IPS DF 19.7 (cell line): ENCODE data around the gene TSHZ2.
"Not testable (repeated sequence)": the region's sequence is repeated elsewhere in the genome, so short reads cannot be mapped to it uniquely, and the experiment has no call there.

Experiments
- DNase-seq: peaks from one replicate; pipeline ENCODE4 v3.0.0-alpha.2; 2013; ENCODE audit warnings: low read depth, low spot score

Gene TSHZ2

DNA sequence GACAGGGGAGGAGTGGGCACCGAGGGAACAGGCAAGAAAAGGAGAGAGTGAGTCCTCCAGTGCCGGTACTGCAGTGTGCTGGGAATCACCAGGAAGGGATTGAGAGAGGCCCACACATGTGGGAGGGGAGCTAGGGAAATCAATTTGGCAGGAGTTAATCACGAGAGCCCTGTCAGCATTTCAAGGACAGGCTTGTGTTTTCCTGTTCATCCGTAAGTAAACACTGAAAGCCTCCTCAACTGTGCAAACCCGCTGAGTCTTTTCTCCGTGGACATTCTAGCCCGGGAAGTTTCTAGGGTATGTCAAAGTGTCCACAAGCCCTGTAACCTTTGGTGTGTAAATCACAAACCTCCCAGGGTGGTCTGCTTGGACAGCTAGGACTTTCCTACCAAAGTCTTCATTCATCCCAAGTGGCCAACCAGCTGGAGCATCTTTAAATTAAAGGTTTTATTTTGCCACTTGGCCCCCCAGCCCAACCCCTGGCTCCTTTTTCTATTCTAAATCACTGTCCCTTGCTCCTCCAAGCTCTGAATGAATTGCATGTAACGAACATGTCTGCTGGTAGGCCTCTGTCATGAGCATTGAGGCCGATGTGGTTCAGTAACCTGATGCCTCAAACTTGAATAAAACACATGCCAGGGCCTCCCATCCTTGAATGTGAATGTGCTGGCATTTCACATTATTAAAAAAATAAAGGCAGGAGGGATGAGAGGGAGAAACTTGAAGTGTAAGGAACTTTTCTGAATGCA lies 472.4 kb downstream of the TSHZ2 start:
- no peak for DNase-seq

DNA sequence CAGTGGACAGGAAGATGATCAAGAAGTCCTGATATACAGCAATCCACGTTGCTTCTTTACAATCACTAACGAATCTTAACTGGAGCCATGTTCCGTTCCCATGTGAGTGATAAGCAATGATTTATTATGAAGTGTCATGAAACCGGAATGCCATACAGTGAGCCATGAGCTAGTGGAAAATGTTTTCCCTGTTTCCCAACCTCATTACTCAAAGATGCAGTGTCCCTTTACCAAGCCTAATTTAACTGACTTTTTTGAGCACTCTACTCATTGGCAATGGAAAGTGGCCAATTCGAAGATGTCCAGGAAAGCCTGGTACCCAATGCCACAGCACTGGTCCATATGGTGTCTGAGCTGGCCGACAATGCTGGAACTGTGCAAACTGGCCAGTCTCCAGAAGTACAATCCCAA lies 473.2 kb downstream of the TSHZ2 start:
- DNase-seq, result no peak

DNA sequence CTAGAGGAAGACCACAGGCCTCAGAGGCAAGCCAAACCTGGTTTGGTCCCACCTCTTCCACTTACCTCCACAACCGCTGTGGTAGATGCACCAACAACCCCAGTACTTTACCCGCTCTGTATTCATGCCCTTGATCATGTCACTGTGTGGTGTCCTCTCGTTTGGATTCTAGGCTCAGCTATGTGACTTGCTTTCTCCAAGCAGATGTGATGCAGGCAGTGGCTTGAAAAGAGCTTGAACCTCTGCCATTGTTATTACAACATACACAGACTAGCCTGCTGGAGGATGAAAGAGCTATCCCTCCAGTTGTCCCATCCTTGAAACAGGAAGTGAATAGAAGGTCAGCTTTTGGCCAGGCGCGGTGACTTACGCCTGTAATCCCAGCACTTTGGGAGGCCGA lies 473.8 kb downstream of the TSHZ2 start:
- no peak for DNase-seq

DNA sequence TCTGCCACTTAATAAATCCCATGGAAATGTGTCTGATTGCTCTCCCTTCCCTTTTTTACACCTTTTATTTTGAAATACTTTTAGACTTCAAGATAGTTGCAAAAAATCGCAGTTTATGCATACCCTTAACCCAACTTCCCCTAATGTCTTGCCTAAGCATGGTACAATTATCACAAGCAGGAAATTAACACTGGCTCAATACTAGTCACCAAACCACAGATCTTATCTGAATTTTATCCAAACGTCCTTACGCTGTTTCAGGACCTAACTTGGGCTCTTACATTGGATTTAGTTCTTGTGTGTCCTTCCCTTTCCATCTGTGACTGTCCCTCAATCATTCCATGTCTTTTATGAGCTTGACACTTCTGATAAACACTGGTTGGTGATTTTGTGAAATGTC lies 475.2 kb downstream of the TSHZ2 start:
- no peak for DNase-seq

DNA sequence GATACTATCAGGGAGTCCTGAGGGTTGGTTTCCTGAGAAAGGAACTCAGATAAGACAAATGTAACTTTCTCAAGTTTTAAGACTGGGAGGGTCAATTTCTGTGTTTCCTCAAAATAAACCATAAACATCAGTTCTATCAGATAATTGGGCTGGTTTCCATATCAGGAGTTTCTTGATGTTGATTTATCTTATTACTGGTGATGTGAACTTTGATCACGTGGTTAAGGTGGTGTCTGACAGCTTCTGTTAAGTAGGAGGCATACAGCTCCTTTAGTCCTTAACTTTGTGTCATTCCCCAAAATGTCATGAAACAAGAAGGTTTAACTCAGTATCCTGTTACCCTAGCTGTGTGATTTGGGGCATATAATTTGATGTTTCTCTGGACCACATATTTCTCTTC lies 476.3 kb downstream of the TSHZ2 start:
- no peak for DNase-seq

DNA sequence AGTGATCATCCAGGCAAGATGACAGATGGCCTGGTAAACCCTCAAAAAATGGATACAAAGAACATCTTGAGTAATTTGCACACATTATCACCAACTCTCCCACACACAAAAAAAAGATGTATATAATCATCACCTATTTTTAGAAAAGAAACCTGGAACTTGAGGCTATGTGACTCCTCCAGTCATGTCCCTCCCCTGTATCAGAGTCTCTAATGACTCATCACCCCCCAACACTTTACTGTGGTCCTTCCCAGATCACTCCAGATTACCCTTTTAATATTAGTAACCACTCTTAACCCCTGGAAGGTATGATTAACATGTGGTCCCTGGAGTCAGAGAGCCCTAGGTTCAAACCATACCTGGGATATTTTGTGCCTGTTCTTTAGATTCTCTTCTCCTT lies 476.7 kb downstream of the TSHZ2 start:
- no peak for DNase-seq

DNA sequence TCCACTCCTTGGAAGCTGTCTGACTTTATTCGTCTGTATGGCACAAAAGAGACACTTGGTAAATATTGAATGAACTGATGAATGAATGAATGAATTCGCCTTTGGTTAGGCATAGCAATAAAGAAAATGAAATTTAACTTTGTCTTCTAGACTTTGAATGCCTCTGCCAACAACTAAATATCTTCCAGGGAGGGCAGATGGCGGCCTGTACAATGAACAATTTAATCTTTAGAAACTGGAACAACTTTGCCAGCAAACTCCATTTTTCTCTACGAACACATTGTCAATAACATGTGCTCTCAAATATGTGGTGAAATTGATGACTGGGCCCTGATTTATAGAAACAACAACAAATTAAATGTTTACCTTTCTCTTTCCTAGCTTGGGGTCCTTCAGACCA lies 480.9 kb downstream of the TSHZ2 start:
- no peak for DNase-seq

DNA sequence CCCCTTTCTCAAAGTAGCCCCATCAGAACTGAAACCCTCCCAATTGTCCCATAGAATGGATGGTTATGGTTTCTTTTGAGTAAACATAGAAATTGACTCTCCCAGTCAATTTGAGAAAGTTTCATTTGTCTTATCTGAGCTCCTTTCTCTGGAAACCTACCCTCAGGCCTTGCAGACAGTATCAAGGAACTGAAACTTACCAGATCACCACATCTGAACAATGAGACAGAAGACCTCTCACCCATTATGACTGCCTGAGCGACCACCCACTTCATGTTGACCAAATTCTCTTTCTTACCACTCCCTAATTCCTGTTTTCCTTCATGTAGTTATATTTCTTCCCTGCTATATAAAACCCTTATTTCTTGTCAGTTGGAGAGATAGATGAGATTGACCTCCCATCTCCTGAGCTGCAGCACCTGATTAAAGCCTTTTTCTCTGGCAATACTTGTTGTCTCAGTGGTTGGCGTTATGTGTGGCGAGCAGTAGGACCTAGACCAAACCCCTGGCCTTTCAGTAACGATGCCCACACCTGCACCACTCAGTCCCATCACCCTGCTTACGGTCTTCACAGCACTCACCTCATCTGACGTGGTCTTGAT lies 482.6 kb downstream of the TSHZ2 start:
- no peak for DNase-seq

DNA sequence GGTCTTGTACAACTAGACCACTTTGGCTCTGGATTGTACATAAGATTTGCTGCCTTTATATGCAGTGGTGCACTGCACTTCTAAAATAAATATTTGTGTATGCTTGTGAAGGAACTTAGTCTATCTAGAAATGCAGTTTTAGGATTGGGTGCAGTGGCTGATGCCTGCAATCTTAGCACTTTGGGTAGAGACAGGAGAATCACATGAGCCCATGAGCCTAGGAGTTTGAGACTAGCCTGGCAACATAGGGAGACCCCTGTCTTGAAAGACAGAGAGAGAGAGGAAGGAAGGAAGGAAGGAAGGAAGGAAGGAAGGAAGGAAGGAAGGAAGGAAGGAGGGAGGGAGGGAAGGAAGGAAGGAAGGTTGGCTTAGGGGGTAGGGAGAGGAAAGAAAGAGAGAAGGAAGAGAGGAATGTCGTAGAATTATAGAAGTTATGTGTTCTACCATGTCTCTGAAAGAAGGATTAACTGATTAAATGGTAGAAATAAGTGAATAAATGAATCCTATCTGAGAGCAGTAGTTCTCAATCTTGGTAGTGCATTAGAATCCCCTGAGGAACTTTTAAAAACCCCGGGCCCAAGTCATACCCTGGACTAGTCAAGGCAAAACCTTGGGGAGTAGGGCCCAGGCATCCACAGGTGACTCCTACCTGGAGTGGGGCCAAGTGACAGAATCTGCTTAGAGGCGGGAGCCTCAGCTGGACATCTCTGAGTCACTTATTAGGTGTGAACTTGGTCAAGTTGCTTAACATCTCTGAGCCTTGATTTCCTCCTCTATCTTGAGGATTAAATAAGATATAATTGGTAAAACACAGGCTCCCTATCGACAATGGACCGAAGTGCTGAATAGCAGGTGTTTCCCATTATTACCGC lies 491.2 kb downstream of the TSHZ2 start:
- no peak for DNase-seq

DNA sequence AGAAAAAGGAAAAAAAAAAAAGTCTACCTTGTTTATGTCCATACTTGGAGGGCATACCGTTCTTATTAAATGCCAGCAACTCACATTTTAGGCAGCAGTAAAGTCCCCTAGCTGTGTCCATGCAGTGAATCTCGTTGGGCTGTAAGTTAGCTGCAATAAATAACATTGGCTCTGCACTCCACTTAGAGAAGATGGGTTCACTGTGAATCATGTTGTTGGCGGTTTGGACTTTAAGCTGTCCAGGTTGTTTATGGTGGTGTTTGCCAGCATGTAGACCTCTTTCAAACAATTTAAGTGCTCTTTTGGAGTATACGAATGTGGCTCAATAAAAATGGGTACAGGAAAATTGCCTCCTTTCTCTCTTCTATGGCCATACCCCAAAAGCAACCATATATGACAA lies 494.1 kb downstream of the TSHZ2 start:
- DNase-seq, result no peak

DNA sequence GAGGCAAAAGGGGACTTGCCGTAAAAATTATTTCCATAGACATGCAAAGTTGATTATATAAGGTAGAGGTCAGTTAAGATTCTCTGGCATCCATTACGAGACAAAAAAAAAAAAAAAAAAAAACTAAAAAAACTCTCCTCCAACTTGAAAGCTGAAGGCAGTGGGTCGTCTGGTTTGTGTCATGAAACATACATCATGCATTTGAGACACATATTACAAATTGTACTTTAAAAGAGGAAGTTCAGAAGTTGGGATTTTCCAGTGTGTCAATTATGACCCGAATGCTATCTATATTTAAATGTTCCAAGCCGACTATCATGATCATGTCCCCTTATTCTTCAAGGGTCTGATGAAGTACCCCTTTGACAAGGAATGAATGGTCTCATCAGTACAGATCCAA lies 496.4 kb downstream of the TSHZ2 start:
- no peak for DNase-seq

DNA sequence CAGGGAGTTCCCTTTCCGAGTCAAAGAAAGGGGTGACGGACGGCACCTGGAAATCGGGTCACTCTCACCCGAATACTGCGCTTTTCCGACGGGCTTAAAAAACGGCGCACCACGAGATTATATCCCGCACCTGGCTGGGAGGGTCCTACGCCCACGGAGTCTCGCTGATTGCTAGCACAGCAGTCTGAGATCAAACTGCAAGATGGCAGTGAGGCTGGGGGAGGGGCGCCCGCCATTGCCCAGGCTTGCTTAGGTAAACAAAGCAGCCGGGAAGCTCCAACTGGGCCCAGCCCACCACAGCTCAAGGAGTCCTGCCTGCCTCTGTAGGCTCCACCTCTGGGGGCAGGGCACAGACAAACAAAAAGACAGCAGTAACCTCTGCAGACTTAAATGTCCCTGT lies 500.7 kb downstream of the TSHZ2 start:
- not testable (repeated sequence) for DNase-seq

DNA sequence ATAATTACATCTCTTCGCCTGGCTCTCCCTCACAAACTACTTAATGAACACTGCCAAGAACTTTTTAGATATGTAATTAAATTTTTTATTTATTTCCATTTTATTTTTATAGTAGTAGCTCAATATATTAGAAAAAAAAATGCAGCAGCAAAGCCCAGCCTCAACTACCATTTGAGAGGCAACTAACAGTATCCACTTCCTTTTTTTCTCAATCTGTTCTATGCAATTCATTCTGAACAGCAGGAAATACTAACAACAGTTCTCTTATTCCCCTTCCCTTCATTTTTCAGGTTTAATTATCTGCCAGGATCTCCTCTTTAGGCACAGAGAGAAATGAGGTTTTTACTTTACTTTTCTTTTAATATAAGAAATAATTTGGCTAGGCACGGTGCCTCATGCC lies 508.8 kb downstream of the TSHZ2 start:
- no peak for DNase-seq

DNA sequence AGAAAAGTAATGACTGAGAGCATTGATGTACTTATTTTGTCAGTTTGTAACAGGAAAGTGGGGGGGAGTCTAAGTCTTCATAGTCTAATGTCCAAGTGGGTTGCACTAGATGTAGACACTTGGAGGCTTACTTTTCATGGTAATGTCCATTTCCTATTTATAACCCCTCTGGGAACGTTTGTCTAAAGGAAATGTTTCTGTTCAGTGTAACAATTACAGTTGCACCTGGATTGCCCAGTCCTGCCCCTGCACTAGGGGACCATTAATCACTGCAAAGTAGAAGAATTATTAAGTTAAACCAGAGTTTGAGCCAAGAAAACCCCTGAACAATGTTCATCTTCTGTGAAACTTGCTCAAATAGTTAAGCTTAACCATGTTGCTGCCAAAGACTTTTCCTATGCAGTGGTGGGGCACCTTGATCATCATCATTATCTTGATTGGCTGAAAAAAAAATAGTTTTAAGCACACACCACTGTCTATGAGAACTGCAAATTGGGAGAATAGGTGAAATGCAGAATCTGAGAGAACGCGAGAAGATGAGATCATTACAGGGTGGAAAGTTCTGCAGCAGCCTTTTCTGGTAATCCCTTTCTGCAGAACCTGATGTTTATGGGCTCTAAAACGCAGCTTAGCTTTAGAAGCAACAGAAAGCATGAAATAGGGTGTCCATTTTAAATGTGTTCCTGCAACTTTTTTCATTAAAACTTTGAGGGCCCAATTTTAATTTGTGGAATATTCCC lies 515.5 kb downstream of the TSHZ2 start:
- no peak for DNase-seq

DNA sequence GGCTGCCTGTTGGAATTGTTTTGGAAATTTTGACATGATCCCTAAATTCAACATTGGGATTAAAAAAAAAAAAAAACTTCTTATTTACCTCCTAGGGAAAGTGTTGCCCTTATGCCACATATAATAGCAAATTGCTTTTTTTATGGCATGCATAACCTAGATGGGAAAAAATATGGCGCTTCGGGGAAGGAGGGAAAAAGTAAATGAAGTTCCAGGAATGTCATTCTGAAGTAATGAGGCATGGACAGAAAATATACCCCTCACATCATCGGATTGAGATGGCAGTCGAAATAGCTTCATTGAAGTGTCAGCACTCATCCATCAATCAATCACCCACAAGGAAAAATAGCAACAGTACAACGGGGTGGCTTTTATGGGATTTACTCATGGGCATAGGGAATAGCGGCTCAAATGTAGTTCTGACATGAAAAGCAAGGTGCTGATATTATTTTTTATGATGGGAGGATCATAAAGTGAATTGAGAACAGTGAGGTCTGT lies 516.7 kb downstream of the TSHZ2 start:
- DNase-seq, result no peak

DNA sequence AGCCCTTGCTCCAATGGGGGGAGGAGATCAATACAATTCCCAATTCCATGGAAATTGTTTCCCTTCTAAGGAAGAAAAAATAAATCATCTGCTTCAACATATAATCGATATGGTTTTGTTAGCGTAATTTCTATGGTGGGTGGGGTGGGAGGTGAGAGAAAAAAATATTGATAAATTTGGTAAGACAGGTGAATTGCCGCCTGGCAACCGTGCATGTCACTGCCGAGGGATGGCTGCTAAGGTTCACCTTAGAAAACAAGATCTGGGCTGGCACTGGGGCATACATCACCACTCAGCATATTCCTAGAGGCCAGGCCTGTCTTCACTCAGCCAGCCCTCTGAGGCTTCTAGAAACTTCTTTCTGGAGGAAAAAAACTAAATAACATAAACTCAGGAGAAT lies 517.4 kb downstream of the TSHZ2 start:
- no peak for DNase-seq

DNA sequence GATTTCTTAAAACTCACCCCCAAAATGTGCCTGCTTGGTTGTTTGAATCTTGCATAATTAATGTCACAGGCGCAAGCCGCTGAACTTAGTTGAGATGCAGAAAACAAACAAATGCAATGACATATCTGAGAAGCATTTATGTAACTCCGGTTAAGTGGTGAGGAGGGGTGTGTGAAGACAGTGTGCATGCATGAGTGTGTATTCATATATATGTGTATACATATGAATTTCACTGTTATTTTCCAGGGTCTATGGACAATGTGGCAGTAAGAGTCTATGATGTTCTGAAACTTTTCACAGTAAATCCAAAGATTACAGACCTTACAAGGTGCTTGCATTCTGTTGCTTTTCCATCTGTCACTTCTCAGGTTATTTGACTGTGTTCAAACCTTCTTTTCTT lies 518.5 kb downstream of the TSHZ2 start:
- DNase-seq, result no peak

DNA sequence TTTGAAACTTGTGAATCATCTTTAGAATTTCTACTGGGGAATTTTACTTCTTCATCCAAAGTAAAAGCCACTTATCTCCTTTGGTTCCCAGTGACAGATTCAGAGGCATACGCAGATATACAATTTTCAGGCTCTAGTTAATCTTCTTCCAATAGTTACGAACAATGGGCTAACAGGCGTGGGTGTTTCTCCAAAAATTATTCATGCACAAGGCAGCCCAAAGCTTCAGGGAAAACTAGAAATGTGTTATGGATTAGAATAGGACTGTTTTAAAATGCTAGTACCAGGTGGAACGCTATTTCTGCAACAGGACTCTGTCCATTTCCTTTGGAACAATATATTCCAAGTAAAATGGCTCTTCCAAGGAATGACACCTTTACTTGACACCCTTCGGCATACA lies 519.3 kb downstream of the TSHZ2 start:
- no peak for DNase-seq

DNA sequence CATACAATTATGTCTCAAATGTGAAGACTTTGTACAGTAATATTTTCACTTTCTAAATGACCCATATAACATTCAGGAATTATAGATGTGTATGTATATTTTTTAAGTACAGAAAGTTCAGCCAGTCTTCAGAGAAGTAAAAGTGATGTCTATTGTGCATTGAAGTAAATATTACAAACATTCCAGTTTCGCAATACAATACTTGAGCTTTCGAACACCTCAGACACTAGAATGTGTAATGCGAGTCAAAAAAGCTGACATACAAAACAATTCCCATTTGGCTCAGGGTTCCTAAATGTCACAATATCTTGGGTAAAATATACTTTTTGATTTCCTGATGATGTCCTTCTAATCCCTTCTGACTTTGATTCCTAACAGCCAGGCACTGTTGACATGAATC lies 520.1 kb downstream of the TSHZ2 start:
- DNase-seq, result no peak

DNA sequence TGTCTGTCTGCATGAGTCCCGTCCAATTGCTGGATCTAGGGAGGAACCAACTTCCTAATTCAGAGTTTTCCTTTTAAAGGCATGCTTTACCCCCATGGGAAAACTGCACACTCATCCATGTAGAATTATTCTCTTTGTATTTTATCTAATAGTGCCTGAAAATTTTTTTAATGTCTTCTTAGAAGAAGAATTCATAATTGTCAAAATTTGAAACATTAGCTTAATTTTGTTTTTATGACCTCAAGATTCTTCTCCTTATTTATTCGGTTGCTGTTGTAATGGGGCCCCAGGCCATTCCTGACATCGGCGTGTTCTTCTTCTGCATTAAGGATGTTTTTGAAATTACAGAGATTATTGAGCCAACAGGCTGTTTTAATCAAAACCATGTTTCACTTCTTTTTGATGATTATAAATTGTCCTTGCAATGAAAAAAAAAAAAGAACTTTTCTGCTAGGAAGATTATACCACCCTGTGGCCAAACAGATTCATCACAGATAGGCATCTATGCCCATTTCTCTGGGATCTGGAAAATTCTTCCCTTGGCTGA lies 521.2 kb downstream of the TSHZ2 start:
- no peak for DNase-seq

DNA sequence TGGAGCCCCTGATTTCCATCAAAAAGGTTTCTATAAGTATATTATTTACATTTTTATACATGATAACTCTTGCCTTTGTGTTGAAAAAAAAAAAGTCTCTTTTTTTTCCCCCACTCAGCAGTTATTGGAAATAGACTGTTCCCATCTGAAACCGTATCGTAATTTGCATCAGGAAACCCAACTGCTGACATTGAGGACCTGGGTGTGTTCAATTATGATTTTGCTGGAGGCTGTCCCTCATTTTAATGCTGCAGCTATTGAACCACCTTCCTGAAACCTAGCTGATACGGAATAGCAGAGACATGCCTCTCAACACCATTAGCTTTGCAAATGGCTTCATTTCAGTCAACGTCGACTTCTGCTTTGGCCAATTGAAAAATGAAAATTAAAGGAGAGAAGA lies 522.6 kb downstream of the TSHZ2 start:
- no peak for DNase-seq
